ENCODE results near the gene HIBCH.

Gene HIBCH

DNA sequence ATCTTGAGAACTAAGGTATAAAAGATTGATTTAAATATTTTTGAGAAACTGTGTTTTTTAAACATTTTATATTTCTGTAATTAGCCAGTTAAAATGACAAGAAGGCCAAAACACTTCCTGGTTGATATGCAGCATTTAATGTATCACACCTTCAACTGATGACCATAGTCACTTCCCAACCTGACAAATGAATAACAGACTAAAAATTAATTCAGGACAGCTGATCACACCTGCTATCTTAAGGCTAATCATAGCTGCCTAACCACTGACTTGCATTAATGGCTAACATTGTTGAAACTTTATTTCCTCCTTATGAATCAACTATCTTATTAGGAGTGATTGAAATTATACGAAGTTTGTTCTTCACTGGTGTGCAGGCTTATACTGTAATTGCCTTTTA lies 131.3 kb downstream of the HIBCH start:
- DNase-seq (ENCODE audit: low spot score), result peak; percentile 61

DNA sequence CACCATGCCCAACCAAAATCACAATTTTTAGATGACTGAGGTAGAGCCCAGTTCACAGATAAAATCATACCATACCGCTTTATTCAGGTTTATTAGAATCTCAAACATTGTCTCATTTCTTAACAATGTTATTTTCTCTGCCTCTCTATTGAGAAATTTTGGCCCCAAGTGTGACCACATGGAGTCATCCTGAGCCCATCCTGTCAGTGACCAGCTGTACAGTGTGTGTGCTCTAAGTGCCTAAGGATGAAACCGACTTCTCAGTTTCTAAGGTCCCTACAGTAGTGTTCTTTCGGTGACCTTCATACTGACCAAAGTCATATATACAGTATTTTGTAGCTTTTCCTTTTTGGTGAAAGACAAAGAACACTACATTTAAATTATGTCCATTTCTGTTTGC lies 133.4 kb downstream of the HIBCH start:
- DNase-seq (ENCODE audit: low spot score), result no peak

DNA sequence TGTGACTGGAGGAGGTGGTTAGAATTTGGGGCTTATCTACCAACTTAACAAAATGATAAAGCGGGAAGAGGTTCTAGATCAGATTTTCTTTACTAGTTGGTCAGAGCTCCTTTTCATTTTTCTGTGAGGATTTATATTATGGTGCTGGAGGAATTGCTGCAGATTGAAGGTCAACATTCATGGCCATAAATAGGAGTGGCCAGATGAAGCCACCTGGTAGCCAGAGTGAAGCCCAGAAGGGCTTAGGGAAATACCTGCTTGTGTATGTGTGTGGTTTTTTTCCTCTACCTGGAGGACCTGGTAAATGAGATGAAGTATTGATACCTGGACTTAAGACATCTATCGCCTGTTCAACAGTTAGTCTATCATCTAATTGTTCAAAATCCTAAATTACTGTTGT lies 134.2 kb downstream of the HIBCH start:
- DNase-seq (ENCODE audit: low spot score), result no peak

DNA sequence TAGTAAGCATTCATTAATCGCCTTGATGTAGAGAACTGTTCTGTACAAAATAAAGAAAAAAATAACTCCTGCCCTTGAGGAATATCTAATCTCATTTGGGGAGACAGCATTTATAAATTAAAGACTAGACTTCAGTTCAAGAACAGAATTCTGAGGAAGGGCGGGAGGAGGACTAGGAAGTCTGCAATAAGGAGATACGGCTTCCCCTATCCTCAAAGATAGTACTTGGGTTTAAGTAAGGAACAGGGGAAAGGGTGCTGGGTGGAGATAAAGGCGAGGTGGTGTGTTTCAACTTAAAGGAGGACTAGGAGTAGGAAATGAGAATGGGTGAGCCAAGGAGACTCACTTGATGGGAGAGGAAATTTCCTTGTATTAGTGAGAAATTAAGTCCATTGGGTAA lies 135.2 kb downstream of the HIBCH start:
- no peak for DNase-seq (ENCODE audit: low spot score)

DNA sequence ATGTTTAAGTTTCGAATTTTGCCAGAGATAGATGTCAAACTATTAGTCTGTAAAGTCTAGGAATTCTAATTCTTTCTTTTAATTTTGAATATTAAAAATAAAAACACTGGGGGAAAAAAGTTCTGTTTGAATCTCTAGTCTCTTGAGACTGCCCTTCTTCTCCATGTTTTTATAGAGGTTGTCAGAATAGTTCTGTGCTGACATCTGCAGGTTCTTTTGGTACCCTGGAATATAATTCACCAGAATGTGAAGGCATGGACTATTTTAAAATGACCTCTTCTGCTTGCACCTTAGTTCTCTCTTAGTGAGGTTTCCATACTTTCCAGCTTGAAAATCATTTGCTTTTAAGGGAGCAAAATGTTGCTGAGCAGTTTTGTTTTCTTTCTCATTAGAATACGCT lies 136.1 kb downstream of the HIBCH start:
- DNase-seq (ENCODE audit: low spot score), result no peak

DNA sequence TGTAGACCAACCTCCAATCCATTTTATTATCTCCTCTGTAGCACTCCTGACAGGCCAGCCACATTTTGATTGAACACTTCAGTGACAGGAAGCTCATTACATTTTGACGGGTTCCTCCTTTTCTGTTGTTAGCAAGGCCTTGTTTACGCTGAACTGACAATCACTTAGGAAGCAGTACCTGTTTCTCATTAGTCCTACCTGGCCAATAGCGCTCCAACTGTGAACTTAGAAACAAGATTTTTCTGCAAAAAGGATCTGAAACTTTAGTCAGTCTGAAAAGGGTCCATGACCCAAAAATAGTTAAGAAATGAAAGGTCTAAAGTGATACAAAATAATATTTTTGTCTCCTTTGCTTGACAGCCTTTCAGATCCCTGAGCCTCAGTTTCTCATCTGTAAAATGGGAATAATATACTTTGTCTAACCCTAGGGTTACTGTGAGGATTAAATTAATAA lies 137.5 kb downstream of the HIBCH start:
- no peak for DNase-seq (ENCODE audit: low spot score)

DNA sequence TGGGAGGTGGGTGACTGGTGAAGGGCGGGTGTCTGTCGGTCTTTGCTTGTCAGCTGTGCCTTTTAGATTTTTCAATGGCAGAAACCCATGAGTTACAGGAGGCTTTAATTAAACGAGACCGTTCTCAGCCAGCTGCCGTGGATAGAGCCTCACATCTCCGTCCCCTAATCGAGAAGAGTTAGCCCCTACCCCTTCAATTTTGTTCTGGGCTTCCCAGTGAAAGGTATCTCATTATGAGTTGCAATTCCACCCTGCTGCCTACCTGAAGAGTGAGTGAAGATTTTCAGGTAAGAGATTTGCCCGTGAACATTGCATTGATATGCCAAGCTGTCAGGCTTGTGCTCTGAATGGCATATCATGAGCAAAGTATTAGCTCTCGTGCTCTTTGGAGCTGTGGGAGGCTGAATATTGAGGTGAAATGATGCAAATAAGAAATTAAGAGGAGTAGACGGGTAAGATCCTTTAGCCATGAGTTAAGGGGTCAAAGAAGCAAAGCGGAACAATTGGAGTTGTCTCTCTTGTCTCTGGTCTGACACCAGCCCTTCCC lies 138.4 kb downstream of the HIBCH start:
- DNase-seq (ENCODE audit: low spot score), result no peak

DNA sequence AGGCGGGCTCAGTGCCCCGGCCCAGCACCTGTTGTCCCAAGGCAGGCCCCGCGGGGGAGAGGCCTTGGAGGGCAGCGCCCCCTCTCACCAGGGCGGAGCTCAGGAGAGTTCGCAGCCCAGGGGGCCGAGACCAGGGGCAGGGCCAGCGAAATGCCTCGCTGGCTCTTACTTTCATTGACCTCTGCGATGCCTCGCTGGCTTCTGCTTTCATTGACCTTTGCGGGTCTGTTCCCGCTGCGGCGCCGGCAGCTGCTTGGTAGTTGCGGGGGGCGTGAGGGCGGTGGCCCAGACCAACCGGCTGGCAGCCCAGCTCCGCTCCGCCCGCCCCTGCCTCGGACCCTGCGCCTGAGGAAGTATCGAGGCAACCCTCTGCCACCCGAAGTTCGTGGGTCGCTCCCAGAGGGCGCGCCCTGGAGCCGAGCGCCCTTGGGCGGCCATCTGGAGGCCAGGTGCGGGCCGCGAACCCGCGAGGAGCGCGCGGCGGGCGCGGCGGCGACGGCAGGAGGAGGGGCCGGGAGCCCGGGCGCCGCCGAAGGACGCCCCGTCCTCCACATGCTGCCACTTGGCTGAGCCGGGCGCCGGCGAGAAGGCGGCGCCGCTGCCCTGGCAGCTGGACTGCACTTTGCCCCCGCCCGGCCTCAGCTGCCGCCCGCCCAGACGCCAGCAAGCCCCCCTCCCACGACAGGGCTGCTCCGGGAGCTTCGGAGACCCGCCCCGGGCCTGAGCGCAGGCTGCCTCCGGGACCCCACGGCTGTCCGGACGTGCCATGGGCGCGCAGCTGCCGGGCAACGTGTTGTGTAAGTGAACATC lies 139.1 kb downstream of the HIBCH start:
- DNase-seq (ENCODE audit: low spot score), result peak; percentile 71

DNA sequence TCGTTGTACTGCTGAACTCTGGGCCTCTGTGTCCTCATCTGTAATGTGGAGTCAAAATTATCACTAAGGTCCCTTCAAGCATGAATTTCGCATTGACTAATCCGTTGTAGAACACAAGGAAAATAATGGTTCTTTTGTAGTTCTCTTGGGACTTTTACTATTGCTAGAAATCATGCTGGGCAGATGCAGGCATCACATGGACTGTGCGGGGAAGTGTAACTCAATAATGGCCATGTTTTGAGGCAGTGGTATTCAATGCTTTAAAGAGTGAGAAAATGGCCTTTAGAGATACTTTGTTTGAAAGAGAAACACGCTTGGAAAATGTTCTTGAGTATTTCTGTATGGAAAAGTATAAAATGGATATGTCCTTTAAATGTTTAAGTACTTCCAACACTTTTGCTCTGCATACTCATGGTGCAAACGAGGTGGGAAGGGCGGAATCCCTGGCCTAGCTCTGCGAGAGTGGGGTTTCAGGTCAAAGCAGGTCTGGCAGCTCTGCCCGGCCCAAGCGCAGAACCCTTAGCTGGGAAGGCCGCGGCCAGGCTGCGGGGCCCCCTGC lies 139.8 kb downstream of the HIBCH start:
- DNase-seq (ENCODE audit: low spot score), result peak; percentile 9

DNA sequence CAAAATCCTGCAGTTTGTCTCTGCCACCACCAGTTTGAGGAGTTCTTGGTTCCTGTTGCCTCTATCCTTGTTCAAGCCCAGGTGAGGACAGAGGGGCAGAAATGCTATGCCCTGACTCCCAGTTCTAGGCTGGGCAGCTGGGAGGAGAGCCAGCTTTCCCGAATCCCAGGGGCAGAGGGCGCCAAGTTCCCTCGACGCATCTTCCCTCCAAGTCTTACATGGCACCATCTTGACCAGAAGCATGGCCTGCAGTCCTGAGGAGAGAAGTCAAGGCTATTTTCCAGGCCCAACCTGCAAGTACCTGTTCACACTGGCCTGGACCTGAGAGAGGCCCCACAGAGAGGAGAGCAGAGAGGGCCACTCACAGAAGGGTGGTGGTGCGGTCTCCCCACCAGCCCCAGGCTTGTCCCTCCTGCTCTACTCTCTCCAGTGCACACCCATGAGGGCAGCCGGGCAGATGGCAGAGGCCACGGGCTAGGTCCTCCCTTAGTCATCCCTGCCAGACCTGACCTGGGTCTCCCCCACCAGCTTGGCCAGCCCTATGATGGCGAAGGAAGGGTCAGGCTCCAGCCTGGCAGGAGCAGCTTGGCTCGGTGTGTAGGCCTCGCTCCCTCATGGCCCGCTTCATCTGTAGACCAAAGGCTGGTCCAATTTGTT lies 141.4 kb downstream of the HIBCH start:
- no peak for DNase-seq (ENCODE audit: low spot score)

DNA sequence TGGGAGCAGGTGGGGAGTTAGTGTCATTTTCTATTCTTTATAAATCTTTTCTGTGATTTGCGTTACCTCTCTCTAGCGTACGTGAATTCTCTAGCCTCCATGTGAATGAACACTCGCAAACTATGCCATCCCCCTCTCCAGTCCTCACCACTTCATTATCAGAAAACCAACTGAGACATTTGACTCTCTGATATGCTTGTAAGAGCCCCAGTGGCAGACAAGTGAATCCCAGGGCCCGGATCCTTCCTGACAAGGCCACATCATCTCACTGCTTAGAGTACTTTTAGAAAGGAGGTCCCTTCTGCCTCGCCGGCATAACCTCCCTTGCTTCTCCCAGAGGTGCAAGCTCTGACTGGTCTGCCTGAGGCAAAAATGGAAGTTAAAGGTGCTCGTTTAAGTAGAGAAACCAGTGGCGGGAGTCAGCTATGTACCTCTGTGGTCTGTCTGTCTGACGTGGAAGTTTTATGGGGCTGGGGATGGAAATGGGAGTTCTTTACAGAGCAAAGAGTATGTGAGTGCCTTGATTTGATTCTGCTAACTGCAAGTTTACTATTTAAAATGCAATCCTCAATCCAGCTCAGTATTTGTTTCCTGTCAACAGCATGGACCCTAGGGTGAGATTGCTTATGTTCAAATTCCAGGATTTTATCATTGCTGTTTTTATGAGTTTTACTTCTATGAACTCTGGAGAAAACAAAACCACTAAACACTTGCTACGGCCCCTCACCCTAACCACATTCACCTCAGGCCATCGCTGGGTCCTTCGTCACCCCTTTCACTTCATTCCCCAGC lies 142.2 kb downstream of the HIBCH start:
- DNase-seq (ENCODE audit: low spot score), result no peak

DNA sequence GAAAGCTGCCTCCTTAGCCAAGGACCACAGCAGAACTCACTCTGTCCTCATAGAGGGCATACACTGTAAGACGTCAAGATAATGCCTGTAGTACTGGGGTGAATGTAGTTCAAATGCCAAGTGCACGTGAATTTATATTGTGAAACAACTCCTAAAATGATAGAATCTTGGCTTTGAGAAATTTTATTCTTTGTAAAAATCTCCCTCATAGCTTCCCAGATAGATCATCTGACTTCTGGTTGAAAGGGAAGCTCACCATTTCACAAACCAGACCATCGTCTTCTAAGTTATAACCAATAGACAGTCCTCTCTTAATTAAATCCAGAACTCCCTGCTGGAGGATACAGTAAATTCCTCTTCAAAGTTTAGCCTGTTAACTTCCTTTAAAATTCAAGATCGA lies 146.2 kb downstream of the HIBCH start:
- no peak for DNase-seq (ENCODE audit: low spot score)

DNA sequence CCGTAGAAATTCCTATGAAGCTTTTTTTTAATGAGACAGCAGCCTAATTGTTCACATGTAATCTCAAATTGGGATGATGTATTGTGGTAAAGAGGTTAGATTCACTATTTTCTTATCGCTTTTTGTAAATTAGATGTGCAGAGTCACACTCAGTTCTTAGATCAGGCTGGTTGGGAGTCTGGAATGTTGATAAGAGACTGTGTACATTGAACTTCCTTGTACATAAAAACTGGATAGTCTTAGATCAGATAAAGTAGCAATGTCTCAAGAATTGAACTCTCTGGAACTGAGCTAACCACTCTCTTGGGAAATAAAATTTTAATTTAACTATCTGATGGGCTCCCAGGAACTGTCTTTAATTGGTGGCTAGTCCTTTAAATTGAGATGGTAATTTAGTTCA lies 149.0 kb downstream of the HIBCH start:
- no peak for DNase-seq (ENCODE audit: low spot score)

DNA sequence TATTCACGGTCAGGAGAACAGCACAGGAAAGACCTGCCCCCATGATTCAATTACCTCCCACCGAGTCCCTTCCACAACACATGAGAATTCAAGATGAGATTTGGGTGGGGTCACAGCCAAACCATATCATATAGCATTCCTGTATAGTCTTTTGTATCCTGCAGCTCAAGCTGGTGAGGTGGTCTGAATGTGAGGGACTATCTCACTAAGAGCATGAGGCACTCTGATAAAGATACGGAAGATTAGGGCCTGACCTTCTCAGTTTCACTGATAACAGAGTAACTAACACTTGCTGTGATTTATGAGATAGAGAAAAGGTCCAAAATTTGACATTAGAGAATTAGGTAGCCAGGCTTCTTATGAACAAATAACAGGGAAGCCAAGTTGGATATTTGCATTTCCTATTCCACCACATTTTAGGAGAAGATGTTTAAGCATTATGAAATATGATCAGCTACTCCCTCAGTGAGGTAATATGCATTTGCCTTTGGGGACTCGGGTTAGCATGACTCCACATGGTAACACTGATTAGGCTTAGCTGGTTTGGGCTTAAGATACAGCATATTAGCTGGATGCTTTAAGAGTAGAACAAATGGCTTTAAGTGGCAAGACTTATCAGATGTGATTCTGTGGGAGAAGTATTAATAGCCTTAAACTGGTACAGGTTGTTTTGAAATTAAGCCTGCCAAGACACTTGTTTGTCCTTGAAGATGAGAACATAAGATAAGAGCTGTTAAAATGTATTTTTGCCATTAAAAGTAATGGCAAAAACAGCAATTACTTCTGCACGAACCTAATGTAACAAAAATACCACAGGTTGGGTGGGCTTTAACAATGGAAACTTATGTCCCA lies 150.2 kb downstream of the HIBCH start:
- DNase-seq (ENCODE audit: low spot score), result no peak

DNA sequence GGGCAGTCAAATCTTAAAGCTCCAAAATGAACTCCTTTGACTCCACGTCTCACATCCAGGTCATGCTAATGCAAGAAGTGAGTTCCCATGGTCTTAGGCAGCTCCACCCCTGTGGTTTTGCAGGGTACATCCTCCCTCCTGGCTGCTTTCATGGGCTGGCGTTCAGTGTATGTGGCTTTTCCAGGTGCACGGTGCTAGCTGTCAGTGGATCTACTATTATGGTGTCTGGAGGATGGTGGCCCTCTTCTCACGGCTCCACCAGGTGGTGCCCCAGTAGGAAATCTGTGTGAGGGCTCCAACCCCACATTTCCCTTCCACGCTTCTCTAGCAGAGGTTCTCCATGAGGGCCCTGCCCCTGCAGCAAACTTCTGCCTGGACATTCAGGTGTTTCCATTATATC lies 151.9 kb downstream of the HIBCH start:
- DNase-seq (ENCODE audit: low spot score), result no peak

DNA sequence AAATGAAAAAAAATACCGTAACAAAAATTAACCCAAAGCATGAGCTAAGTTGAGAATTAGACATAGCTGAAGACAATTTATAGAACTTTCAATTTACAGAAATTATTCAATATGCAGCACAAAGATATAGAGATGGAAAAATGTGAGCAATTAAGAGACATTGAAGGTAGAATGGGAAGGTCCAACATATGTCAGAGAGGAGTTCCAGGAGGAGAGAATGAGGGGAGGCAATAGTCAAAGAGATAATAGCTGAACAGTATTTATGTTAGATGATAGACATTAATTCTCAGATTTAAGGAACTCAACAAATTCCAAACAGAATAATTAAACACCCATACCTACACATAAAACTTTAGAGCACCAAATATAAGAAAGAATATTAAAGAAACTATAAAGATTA lies 154.1 kb downstream of the HIBCH start:
- no peak for DNase-seq (ENCODE audit: low spot score)

DNA sequence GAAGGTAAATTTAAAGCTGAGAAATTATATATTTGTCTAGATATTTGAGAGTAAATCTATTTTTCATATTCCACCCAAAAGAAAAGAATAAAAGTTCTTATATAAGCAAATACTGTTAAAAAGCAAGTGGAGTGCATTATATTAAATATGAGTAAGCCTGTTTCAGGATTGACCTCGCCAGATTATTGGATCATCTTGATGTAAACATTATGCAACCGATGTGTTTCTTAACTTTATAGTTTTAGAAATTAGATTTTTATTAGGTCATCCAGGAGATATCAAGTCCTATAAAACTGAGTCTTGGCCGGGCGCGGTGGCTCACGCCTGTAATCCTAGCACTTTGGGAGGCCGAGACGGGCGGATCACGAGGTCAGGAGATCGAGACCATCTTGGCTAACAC lies 156.8 kb downstream of the HIBCH start:
- DNase-seq (ENCODE audit: low spot score), result no peak

DNA sequence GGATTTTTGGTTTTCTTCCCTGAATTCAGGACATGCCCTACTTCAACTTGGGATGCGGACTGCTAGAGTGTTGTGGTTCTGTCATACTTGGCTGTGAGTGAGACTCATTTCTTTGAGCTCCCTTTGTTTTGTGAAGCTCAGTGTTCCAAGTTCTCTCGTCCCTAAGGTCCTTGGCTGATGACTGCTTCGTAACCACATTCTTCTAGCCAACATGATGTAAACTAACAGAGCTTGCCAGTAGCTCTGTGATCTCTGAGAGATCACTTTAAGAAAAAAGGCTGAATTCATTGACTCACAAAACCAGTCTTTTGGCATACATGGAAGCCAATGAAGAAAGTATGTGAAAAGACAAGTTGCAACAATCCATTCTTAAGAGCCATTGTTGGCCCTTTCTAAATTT lies 160.2 kb downstream of the HIBCH start:
- DNase-seq (ENCODE audit: low spot score), result no peak

DNA sequence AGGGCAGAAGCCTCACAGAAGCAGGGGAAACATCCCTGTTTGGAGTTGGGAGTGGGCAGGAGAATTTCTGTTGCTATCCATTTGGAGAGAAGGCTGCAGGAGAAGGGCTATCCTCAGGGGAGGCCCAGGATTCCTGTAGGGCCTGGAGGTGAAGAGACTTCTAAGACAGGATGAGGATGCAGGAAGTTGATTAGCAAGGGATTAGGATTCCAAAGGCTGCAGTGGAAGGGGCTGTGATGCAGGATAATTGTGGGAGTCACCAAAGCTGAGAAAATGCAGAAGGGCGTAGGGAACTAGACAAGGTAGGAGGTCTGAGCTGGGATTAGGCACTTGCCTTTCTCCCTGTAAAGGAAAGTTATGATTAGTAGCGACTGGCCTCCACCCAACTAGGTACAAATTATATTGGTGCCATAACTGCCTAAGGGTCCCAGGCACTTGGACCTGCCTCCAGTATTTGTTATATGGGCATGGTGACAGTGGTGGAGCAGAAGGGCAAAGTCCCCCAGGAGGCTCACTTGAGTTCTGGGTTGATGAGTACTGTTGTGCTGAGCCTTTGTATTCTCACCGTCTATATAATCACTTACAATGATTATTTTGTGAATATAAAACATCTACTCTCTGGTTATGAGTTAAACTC lies 160.7 kb downstream of the HIBCH start:
- no peak for DNase-seq (ENCODE audit: low spot score)

DNA sequence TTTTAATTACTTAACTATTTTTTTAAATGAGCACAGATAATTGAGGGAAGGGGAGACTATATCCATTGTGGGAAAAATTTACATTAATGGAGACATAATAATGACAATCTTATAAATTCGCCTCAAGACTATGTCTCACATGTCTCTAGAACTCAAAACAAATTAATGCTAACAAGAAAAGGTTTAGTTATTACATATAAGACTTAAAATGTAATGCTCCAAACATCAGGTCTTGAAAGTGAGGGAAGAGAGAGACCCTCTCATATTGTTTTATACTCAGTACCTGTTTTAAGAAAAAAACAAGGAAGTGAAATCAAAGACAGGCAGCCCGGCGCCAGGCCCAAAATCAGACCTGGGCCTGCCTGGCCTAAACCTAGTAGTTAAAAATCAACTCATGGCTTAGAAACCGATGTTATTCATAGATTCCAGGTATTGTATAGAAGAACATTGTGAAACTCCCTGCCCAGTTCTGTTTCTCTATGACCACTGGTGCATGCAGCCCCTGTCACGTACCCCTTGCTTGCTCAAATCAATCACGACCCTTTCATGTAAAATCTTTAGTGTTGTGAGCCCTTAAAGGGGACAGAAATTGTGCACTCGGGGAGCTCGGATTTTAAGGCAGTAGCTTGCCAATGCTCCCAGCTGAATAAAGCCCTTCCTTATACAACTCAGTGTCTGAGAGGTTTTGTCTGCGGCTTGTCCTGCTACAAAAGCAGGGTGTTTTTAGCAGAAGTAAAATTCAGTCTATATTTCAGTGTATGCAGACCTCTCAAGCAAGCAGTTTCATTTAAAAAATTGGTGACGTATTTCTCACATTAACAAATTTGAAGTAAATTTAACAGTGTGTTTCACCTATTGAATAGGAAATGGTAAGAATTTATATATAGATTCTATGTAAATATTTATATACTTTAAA lies 161.8 kb downstream of the HIBCH start:
- DNase-seq (ENCODE audit: low spot score), result peak; percentile 21
